NK-92 (cell line): ENCODE results near the gene TARS2.

Source experiments
- DNase-seq: peaks from one replicate; lab custom pipeline; 2025; ENCODE audit not compliant: unreplicated experiment; lab: John Stamatoyannopoulos, UW

TARS2 gene

DNA sequence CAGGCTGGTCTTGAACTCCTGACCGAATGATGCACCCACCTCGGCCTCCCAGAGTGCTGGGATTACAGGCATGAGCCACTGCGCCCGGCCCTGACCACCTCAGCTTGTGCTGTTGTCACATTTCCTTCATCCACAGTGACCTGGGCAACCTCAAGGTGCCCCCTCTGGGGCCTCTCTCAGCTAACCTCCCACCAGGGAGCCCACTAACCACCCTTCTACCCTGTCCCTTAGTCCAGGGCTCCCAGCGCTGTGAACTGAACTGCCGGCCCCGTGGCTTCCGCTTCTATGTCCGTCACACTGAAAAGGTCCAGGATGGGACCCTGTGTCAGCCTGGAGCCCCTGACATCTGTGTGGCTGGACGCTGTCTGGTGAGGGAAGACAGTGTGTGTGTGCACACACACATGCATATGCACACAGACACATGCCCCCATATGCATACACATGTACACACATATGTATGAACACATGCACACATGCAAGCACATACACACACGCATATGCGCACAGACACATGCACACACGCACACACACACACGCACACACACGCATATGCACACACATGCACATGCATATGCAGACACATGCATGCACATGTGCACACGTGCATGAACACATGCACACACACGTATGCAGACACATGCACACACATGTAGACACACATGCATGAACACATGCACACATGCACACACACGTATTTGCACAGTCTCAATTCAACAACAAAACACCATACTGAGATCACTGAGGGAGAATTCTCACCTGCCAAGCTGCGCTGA is 68.2 kb downstream of the TARS2 start:
- no peak for DNase-seq

DNA sequence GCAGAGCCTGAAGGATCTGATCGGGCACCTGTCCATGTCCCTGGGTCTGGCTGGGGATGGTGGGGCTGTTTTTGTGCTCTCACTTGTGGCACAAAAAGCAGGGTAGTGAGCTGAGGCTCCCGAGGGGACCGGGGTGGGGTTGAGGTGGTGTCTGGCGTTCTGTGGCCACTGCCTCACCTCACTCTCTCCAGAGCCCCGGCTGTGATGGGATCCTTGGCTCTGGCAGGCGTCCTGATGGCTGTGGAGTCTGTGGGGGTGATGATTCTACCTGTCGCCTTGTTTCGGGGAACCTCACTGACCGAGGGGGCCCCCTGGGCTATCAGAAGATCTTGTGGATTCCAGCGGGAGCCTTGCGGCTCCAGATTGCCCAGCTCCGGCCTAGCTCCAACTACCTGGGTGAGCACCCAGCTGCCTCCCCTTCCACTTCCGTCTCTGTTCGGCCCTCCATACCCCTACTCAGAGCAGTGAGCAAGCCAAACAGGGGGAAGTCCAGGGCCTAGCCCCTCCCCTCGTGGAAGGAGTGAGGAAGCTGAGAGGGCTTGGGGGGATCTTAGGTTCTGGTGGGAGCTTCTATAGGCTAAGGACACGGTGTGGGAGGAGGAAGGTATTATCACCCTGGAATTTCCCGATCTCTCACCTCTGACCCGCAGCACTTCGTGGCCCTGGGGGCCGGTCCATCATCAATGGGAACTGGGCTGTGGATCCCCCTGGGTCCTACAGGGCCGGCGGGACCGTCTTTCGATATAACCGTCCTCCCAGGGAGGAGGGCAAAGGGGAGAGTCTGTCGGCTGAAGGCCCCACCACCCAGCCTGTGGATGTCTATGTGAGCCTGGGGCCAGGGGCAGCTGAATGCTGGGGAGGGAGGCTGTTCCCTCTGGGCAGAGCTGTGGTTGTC is 69.0 kb downstream of the TARS2 start:
- DNase-seq = no peak

DNA sequence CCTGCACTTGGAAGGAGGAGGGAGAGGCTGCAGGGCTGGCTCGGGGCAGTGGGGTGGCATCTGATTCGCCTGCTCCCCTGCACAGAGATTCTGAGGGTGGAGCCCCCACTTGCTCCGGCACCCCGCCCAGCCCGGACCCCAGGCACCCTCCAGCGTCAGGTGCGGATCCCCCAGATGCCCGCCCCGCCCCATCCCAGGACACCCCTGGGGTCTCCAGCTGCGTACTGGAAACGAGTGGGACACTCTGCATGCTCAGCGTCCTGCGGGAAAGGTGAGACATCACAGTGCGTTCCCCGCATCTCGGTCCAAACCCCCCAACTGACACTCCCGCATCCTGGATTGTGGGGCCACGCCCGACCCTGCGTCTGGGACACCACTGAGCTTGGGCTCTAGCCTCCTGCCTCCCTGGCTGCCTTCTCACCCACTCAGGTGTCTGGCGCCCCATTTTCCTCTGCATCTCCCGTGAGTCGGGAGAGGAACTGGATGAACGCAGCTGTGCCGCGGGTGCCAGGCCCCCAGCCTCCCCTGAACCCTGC is 69.9 kb downstream of the TARS2 start:
- no peak for DNase-seq
